LNCaP clone FGC (cell line): ENCODE data around the gene GALNT10.

Experiments used
- DNase-seq: peaks from one replicate; pipeline ENCODE4 v3.0.0-alpha.2; 2011; ENCODE audit warnings: low read depth
- H3K4me3 ChIP-seq: 2 replicates; pipeline ENCODE4 v1.5.1; 2011; ENCODE audit warnings: mild to moderate bottlenecking, low read depth, low read length, control low read depth
- TF ChIP-seq, protein P1 (sequence below): IDR thresholded peaks from 2 replicates; pipeline ENCODE4 v1.5.1; 2012; ENCODE audit warnings: mild to moderate bottlenecking; ENCODE audit not compliant: control insufficient read depth, insufficient read depth; ENCODE audit errors: extremely low read depth

The GALNT10 gene

DNA sequence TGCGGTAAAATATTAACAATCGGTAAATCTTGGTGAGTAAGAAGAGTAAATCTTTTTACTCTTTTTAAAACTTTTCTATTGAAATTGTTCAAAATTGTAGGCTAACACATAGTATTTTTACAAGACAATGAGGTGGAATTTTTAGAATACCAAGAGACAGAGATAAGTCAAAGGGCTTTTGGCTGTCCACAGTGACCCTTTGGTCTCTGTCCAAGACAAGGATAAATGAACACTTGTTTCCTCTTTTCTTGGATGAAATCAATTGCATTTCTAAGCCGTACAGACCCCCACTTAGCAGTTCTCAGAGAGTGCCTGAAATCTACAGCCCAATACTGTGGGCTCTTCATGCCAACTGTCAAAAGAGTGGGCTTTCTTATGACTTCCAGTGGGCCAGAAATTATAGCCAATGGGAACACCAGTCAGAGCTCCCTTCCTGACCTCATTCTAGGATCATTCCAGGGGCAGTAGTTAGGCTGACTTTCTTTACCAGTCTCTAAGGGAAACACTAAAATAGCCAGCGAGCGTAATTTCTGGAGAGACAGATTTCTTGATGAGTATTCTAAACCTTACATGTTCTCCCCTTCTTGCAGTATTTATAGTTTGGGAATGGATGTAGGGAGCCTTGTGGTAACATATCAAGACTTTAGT, 74.1 kb downstream of the GALNT10 start:
- DNase-seq: no peak
- no peak overlapping the region for H3K4me3 ChIP-seq
- TF ChIP-seq, protein P1, sequence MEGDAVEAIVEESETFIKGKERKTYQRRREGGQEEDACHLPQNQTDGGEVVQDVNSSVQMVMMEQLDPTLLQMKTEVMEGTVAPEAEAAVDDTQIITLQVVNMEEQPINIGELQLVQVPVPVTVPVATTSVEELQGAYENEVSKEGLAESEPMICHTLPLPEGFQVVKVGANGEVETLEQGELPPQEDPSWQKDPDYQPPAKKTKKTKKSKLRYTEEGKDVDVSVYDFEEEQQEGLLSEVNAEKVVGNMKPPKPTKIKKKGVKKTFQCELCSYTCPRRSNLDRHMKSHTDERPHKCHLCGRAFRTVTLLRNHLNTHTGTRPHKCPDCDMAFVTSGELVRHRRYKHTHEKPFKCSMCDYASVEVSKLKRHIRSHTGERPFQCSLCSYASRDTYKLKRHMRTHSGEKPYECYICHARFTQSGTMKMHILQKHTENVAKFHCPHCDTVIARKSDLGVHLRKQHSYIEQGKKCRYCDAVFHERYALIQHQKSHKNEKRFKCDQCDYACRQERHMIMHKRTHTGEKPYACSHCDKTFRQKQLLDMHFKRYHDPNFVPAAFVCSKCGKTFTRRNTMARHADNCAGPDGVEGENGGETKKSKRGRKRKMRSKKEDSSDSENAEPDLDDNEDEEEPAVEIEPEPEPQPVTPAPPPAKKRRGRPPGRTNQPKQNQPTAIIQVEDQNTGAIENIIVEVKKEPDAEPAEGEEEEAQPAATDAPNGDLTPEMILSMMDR: no peak

DNA sequence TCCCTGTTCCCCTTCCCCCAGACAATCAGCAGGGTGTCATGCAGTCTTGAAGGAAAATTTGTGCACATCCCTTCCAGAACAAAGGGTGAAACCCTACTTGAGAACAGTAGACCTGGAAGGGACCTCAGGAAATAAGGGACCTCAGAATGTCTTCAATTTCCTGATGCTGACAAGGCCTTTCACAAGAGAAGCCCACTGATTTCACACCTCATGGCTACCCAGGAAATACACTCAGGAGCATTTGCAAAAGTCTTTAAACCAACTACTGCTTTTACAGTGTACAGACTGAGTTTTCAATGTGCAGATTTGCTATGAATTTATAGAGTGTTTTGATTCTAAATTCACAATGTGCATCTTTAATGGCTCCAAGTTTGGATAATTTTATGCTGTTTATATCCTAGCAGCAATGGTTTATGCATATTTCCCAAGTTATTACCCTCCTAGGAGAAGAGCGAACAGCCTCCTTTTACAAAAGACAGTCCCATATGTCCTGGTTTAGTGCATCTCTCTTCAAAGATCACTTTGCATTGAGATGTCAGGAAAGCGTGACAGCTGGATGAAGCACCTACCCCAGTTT, 74.8 kb downstream of the GALNT10 start:
- no peak for DNase-seq
- TF ChIP-seq, protein P1: no peak
- no peak overlapping the region for H3K4me3 ChIP-seq

DNA sequence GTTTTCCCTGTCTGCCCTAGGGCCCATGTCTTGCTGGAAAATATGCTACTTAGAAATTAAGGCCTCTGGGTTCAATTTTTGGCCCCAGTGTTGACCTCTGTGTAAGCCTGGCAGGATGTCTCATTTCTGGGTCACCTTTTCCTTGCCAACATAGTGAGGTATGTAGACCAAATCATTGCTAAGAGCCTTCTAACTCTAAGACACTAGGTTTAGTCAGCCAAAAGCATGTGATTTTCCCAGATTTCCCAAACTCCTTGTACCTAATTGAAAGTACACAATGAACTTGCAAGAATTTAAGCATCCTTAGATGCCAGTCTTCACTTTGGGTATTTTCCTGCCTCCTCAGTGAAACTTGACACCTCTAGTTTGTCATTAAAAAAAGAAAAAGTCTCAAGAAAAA, 77.0 kb downstream of the GALNT10 start:
- no peak overlapping the region for H3K4me3 ChIP-seq
- DNase-seq: no peak
- TF ChIP-seq, protein P1: no peak

GRCh38 chr5:154268073-154268472, 77.5 kb downstream of the GALNT10 start:
- no peak overlapping the region for H3K4me3 ChIP-seq
- DNase-seq: no peak
- TF ChIP-seq, protein P1: no peak

DNA sequence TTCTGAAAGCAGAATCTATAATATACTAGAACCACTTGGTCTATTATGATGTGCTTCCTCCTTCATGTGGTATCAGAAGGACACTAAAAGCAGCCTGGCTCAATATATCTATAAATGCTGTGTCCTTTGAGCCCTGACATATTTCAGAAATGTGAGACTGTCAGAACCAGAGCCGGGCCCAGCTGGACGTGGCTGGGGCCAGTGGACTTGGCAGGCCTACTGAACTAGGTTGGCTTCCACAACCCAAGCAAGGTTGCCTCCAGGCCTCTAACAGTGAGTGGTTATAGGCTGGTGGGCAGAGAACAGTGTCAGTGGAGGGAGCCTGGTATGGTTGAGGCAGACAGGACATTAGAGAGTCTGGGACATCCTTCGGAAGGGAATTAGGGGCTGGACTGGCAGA, 78.9 kb downstream of the GALNT10 start:
- TF ChIP-seq, protein P1: no peak
- no peak overlapping the region for H3K4me3 ChIP-seq
- no peak for DNase-seq

DNA sequence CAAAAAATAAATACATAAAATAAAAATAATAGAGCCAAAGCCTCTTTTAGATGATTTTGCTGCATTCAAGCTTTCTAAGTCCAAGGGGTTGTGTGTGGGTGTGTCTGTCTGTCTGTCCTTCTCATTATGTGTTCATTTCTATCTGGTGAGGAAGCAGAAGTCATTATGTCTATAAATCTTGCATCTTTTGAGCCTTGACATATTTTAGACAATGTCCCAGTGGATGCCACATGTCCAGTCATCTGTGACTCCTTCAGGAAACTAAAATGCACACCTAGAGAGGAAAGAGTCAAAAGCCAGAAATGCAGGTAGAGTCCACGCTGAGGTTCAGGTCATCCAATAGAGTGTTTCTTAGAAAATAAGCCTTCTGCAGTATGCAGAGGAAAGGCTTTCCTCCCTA, 80.9 kb downstream of the GALNT10 start:
- H3K4me3 ChIP-seq: no peak overlapping the region
- TF ChIP-seq, protein P1: no peak
- DNase-seq: no peak
